PFSK-1 (cell line): Measurements from ENCODE around the gene LRRC8C.

Source experiments
- REST ChIP-seq, 2 experiments: IDR thresholded peaks; 2 replicates each; pipeline versions ENCODE4 v1.6.1 to v1.8.0; 2011 to 2012; ENCODE audit warnings: low read depth in 2 of 2, low read length in 2 of 2, control low read depth in 1 of 2, inconsistent platforms in 1 of 2, mild to moderate bottlenecking in 1 of 2, moderate library complexity in 1 of 2; ENCODE audit not compliant: insufficient read depth in 1 of 2
- TAF1 ChIP-seq: IDR thresholded peaks from 2 replicates; pipeline ENCODE4 v1.6.1; 2012; ENCODE audit warnings: low read length, control low read depth, borderline replicate concordance; ENCODE audit not compliant: insufficient read depth

DNA sequence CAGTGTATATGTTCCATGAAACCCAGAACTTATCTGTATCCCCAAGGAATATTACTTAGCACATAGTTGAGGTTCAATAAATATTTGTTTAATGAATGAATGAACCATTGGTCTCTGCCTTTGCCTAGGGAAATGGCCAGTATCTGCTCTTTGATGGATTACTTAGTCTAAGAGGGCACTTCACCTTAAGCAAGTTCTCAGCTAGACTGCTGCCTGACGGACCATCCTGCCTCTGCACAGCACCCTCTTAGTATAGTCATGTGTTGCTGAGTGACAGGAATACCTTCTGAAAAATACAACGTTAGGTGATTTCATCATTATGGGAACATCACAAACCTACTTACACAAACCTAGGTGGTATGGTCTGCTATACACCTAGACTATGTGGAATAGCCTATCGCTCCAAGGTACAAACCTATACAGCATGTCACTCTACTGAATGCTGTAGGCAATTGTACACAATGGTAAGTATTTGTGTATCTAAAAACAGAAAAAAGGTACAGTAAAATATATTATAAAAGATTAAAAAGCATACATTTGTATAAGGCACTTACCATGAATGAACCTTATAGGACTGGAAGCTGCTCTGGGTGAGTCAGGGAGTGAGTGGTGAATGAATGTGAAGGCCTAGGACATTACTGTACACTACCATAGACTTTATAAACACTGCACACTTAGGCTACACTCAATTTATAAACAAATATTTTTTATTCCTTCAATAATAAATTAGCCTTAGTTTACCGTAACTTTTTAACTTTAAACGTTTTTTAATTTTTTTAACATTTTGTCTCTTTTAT is 104.2 kb downstream of the LRRC8C start:
- TF ChIP-seq TAF1: no peak
- no peak for TF ChIP-seq REST (IDR thresholded peaks at IDR 0.05; ENCODE audit: insufficient read depth in 1 of 2, low read depth in 2 of 2, low read length in 2 of 2)
